Mesodermal cell (in vitro differentiated cells): Measurements from ENCODE around the gene OPN1MW2.
"Not testable (repeated sequence)": the region's sequence is repeated elsewhere in the genome, so short reads cannot be mapped to it uniquely, and the experiment has no call there.

ENCODE experiments used
- H3K27ac ChIP-seq: 2 replicates; pipeline ENCODE4 v1.7.0; 2013; ENCODE audit warnings: mild to moderate bottlenecking, low read depth, low read length, moderate library complexity; ENCODE audit not compliant: severe bottlenecking
- H3K36me3 ChIP-seq: 2 replicates; pipeline ENCODE4 v1.7.1; 2013; ENCODE audit warnings: mild to moderate bottlenecking, low read length, moderate library complexity; ENCODE audit not compliant: control insufficient read depth, insufficient read depth
- H3K4me1 ChIP-seq: one replicate; pipeline ENCODE4 v1.7.1; 2013; ENCODE audit warnings: mild to moderate bottlenecking, low read length; ENCODE audit not compliant: insufficient read depth, control insufficient read depth, poor library complexity, severe bottlenecking
- H3K4me3 ChIP-seq: 2 replicates; pipeline ENCODE4 v1.7.0; 2013; ENCODE audit warnings: low read length, control low read depth, mild to moderate bottlenecking; ENCODE audit not compliant: insufficient read depth, poor library complexity, severe bottlenecking; ENCODE audit errors: extremely low read depth
- H3K9me3 ChIP-seq: 2 replicates; pipeline ENCODE4 v1.7.1; 2013; ENCODE audit warnings: mild to moderate bottlenecking, low read length, moderate library complexity; ENCODE audit not compliant: control insufficient read depth
- WGBS, 2 experiments: methylation state at CpG; one replicate each; pipeline ENCODE4 v1.1.5; 2013; ENCODE audit warnings: missing lambda C conversion rate in 2 of 2; ENCODE audit not compliant: insufficient coverage in 2 of 2; 5-methylcytosine and 5-hydroxymethylcytosine counted together

Gene OPN1MW2

GRCh38 chrX:154225292-154225691, 5.7 kb downstream of the OPN1MW2 start:
- H3K4me1 ChIP-seq, H3K36me3 ChIP-seq, H3K9me3 ChIP-seq, H3K27ac ChIP-seq, H3K4me3 ChIP-seq: not testable (repeated sequence)
- WGBS, 2 experiments = no CpG with 5 or more reads among the region's 6 CpGs

GRCh38 chrX:154226706-154227105, 7.2 kb downstream of the OPN1MW2 start:
- not testable (repeated sequence) for H3K4me3 ChIP-seq, H3K4me1 ChIP-seq, H3K27ac ChIP-seq, H3K9me3 ChIP-seq, H3K36me3 ChIP-seq
- WGBS, 2 experiments = no CpG with 5 or more reads among the region's 9 CpGs

- WGBS, 2 experiments = no CpG with 5 or more reads among the region's 3 CpGs
- H3K36me3 ChIP-seq, H3K9me3 ChIP-seq, H3K4me1 ChIP-seq, H3K4me3 ChIP-seq, H3K27ac ChIP-seq: not testable (repeated sequence)
Observed at GRCh38 chrX:154231443-154231842, 11.9 kb downstream of the OPN1MW2 start.

GRCh38 chrX:154233620-154234019, 14.1 kb downstream of the OPN1MW2 start:
- not testable (repeated sequence) for H3K36me3 ChIP-seq

DNA sequence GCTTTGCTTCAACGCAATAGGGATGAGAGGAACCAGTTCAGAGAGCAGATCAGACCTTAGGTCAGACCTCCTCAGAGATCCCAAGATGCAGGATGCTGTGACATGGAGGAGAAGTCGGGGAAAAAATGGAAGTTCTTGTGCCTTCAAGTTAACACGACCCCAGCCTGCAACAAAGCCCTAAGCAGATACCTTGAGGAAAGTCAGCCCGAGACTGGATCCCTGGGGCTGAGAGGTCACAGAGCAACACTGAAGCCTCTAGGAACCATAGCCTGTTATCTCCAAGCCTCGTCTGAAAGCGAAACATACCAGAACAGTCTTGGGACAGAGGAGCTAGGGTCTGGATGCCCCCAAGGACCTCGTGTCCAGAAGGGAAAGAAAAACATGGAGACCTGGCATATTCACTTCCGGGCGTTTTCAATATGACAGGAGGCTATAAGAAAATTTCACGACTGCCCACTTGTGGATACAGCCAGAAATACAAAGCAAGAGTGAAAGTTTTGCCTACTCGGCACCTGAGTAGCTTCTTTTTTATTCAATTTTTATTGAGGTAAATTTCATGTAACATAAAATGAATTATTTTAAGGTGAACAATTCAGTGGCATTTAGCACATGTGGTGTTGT, 19.5 kb downstream of the OPN1MW2 start:
- H3K9me3 ChIP-seq, H3K4me1 ChIP-seq, H3K36me3 ChIP-seq, H3K27ac ChIP-seq, H3K4me3 ChIP-seq: not testable (repeated sequence)
- WGBS, 2 experiments = 100% methylated on average over 1 of the region's 11 CpGs; no CpG with 5 or more reads in 1 of the 2 experiments

More at GRCh38 chrX:154233620-154234019, 14.1 kb downstream of the OPN1MW2 start:
- H3K4me3 ChIP-seq, H3K9me3 ChIP-seq, H3K27ac ChIP-seq, H3K4me1 ChIP-seq: not testable (repeated sequence)
- no CpG with 5 or more reads among the region's 16 CpGs for WGBS, 2 experiments

- H3K27ac ChIP-seq, H3K4me1 ChIP-seq, H3K4me3 ChIP-seq, H3K9me3 ChIP-seq, H3K36me3 ChIP-seq: not testable (repeated sequence)
- WGBS, 2 experiments = 43 to 92% methylated on average over 1 to 4 of the region's 8 CpGs
Observed at GRCh38 chrX:154239982-154240503, 20.5 kb downstream of the OPN1MW2 start.

DNA sequence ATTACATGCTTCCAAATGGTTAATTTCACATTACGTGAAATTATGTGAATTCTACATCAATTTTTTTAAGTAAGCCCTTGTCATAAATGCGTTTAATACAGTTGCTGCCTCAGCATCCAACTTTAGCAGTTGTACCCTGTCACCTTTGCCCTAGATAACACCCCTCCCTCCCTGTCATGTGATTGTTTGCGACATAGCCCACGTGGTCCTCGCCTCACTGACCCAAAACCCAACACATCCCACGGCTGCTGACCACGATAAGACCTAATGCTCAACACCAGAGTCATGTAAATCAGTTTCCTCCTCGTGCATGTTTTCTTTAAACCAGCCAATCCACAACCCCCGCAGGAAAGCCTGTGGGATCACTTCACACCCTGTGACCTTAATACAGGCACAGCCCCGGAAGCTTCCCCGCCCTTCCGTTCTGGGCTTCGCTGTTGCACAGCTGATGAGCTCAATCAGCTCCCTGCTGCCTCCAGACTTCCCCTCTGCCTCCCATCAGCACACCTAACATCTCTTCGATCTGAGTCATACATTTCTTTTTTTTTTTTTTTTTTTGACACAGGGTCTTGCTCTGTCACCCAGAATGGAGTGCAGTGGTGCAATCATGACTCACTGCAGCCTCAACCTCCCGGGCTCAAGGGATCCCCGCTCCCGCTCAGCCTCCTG, 28.0 kb downstream of the OPN1MW2 start:
- not testable (repeated sequence) for H3K4me3 ChIP-seq, H3K4me1 ChIP-seq, H3K36me3 ChIP-seq, H3K27ac ChIP-seq, H3K9me3 ChIP-seq
- WGBS, 2 experiments = no CpG with 5 or more reads among the region's 17 CpGs

- H3K4me1 ChIP-seq, H3K4me3 ChIP-seq, H3K27ac ChIP-seq, H3K9me3 ChIP-seq, H3K36me3 ChIP-seq: not testable (repeated sequence)
- WGBS, 2 experiments = no CpG with 5 or more reads among the region's 10 CpGs
Observed at GRCh38 chrX:154248076-154248475, 28.5 kb downstream of the OPN1MW2 start.

GRCh38 chrX:154257282-154257681, 37.7 kb downstream of the OPN1MW2 start, which contains the start of gene OPN1MW3:
TSS of gene OPN1MW3 (plus strand) at chrX:154257582. CDS start at chrX:154257620, 38 bp downstream.
- H3K4me1 ChIP-seq, H3K4me3 ChIP-seq, H3K27ac ChIP-seq, H3K9me3 ChIP-seq, H3K36me3 ChIP-seq: not testable (repeated sequence)
- no CpG with 5 or more reads among the region's 17 CpGs for WGBS, 2 experiments

- H3K36me3 ChIP-seq, H3K9me3 ChIP-seq, H3K4me1 ChIP-seq, H3K4me3 ChIP-seq, H3K27ac ChIP-seq: not testable (repeated sequence)
- no CpG with 5 or more reads among the region's 10 CpGs for WGBS, 2 experiments
Observed at GRCh38 chrX:154258711-154259110, 39.2 kb downstream of the OPN1MW2 start.

GRCh38 chrX:154263072-154263471, 43.5 kb downstream of the OPN1MW2 start:
- WGBS, 2 experiments = no CpG with 5 or more reads among the region's 6 CpGs

More at GRCh38 chrX:154263072-154263471, 43.5 kb downstream of the OPN1MW2 start:
- H3K4me1 ChIP-seq, H3K9me3 ChIP-seq, H3K27ac ChIP-seq, H3K4me3 ChIP-seq, H3K36me3 ChIP-seq: not testable (repeated sequence)
